NCI-H510A treated with DMSO at 0.1 percent for 48 hours (cell line): ENCODE measurements around the gene GOLGA3.
"Not testable (repeated sequence)": the region's sequence is repeated elsewhere in the genome, so short reads cannot be mapped to it uniquely, and the experiment has no call there.

ENCODE experiments used
- DNase-seq: peaks from one replicate; lab custom pipeline; 2025; lab: John Stamatoyannopoulos, UW

Gene GOLGA3

GRCh38 chr12:132842449-132843045 lies 13.9 kb upstream of the GOLGA3 start:
- DNase-seq = no peak

DNA sequence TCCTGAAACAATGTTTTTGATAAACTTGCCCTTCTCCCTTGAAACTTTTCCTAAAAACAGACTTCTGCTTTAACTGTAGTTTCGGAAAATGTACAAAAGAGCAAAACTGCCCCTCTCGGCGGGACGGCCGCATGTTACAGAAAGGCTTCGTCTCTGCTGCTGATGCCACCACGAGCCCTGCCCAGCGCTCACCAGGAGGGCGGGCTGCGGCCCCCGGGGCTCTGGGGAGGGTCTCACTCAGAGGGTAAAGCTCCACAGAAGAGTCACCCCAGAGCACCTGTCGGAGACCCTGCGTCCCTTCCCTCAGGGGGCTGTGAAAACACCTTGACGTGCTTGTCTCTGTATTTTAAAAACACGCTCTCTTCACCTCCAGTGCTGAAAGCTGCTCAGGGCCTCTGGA lies 12.5 kb upstream of the GOLGA3 start:
- no peak for DNase-seq

DNA sequence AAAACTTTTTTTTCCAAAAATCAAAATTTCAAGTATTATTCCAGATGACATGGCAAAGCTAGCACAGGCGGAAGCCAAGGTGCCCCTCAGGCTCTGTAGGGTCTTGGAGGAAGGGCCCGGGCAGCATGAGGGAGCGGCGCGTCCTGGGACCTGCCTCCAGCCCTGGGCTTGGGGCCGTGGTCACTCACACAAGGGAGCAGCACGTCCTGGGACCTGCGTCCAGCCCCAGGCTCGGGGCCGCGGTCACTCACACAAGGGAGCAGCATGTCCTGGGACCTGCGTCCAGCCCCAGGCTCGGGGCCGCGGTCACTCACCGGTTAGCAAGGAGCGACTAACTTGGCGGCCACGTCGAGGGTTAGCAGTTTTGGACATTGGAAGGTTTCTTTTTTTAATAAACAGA lies 11.9 kb upstream of the GOLGA3 start:
- no peak for DNase-seq

DNA sequence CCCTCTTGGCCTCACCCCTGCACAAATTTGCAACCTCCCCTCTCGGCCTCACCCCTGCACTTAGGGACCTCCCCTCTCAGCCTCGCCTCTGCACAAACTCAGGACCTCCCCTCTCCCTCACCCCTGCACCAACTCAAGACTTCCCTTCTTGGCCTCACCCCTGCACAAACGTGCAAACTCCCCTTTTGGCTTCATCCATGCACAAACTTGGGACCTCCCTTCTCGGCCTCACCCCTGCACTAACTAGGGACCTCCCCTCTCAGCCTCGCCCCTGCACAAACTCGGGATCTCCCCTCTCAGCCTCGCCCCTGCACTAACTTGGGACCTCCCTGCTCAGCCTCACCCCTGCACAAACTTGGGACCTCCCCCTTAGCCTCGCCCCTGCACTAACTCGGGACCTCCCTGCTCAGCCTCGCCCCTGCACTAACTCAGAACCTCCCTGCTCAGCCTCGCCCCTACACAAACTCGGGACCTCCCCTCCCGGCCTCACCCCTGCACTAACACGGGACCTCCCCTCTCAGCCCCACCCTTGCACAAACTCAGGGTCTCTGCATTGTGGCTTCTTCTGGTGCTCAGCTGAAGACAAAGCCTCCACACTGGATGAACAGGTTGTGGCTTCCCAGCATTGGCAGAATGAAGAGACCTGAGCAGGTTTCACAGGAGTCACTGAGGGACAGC lies 11.0 kb upstream of the GOLGA3 start:
- DNase-seq = no peak

DNA sequence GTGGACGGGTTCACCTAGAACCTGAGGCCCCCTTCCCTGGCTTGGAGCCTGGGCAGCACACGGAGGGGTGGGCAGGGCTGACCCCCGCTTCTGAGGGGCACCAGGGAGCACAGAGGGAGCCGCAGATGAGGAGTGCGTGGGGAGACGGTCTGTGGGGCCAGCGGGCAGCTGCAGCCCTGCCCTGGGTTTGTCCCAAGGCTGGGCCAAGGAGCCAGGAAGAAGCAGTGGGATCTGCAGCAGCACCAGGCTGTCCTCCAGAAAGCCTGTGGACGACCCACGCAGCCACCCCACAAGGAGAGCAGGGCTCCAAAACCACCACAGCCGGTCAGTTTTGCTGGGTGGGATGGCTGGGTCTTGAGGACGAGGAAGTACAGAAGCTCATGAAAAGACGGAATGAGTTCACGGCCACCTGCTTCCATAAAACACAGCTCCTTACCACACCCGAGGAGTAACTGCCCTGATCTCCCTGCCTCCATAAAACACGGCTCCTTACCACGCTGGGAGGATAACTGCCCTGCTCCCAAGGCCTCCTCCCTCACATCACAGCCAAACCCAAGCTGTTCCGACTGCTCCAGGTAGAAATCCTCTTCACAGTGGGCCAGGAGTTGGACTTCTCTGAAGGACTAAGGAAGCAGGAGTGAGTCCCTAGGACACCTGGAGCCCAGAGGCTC lies 9.9 kb upstream of the GOLGA3 start:
- no peak for DNase-seq

DNA sequence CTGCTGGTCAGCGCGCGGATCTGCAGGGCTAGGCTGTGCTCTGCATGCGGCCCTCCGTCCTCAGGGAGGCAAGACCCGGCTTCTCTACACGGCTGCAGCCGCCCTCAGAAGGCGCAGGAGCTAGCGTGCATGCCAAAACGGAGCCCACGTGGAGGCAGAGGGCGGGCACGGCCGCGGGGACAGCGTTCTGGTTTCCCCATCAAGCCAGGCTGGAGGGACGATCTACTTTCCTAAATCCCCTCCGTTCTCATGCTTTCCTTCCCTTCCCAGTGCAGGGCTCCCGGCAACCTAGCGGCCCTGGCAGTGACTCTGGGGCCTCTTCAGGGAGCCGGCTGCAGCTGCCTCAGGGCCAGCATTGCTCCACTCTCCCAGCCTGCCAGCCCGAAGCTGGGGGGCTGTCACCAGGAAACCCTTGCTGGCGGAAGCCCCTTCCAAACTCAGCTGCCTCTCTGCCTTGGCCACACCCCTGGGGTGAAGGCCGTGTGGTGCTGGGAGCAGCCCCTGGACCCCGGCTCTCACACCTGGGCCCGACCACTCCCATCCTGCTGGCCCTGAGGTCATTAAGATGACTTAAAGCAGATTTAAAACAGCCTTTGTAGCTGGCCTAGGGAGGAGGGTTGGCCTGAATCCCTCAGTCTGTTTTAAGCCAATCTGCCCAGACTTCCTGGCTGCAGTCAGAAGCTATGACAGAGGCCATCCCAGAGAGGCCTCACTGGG lies 9.2 kb upstream of the GOLGA3 start:
- DNase-seq = no peak

DNA sequence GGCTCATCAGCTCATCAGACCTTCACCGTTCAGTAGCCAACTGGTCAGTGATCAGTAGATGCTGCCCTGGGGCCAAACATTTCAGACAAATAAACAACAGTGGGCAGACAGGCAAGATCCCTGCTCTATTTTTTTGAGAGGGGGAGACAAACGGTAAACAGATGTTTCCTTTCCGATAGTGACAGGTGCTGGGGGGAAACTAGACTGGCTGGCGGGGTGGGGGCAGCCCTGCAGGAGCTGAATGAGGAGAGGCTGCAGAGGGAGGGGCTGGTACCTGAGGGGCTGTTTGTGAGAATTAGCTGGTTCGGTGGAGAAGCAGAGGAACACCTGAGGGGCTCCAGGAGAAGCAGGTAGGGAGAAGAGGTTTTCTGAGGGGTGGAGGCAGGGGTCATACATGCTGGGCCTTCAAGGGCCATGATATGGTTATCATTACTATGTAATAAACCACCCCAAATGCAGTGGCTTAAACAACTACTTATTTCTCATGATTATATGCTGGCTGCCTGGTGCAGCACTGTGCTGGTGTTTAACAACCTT lies 8.2 kb upstream of the GOLGA3 start:
- DNase-seq = no peak

GRCh38 chr12:132836230-132836629 lies 7.6 kb upstream of the GOLGA3 start:
- not testable (repeated sequence) for DNase-seq

- no peak for DNase-seq
Measured at GRCh38 chr12:132835076-132836025, 6.7 kb upstream of the GOLGA3 start.

DNA sequence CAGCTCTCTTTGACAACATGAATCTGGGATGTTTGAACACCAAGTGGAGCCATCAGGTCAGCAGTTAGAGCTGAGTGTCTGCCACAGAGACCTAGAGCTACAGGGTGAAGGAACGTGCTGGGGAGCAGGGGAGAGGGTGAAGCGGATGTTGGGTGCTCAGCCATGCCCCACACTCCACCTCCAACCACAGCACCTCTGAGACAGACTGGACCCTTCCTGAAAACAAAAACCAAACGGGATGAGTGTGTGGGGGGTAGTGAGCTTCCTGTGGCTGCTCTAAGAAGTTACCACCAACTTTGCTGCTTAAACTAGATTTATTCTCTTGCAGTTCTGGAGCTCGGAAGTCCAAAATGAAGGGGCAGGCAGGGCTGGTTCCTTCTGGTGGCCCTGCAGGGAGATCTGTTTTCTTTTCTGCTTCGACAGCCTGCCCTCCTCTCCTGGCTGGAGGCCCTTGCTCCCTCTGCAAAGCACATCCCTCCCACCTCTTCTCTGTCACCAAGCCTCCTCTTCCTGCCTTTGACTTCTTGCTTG lies 5.6 kb upstream of the GOLGA3 start:
- DNase-seq = no peak

GRCh38 chr12:132833341-132833740 lies 4.7 kb upstream of the GOLGA3 start:
- no peak for DNase-seq

- DNase-seq = no peak
Measured at GRCh38 chr12:132831771-132832170, 3.1 kb upstream of the GOLGA3 start.

- DNase-seq = no peak
Measured at GRCh38 chr12:132827763-132828703, 636 bp downstream of the GOLGA3 start.

DNA sequence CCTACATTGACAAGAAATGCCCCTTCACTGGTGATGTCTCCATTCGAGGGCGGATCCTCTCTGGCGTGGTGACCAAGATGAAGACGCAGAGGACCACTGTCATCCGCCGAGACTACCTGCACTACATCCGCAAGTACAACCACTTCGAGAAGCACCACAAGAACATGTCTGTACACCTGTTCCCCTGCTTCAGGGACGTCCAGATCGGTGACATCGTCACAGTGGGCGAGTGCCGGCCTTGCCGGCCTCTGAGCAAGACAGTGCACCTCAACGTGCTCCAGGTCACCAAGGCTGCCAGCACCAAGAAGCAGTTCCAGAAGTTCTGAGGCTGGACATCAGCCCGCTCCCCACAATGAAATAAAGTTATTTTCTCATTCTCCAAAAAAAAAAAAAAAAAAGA lies 2.8 kb downstream of the GOLGA3 start:
- no peak for DNase-seq

DNA sequence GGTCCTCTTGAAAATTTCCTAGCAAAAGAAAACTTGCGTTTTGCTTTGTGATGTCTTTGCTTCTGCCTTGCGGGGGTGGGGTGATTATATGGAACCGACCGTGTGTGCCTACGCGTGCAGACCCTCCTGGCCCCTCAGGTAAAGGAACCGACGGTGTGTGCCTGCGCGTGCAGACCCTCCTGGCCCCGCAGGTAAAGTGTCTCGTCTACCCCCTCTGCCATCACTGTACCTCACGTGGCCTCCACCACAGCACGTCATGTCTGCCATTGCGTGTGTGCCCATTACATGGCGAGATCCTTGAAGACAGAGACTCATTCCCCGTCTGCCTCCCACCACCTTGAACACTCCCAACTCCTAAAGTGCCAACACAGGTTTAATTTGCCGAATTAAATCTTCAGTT lies 3.6 kb downstream of the GOLGA3 start:
- no peak for DNase-seq

DNA sequence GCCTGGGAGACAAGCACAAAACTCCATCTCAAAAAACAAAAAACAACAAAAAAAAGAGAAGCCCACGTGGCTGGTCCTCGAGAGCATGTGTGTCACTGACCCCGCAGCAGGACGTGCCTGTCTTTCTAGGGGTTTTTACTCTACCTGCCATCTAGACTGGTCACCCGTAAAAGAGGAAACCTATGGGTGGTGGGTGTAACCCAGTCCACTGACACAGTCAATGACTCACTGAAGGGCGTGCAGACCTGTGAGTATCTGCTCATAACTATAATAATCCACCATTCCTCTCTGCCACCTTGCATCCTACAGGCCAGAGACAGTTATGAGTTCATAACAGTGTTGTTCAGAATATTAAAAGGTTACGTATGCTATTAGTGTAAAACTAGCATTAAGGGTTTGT lies 4.6 kb downstream of the GOLGA3 start:
- no peak for DNase-seq

GRCh38 chr12:132818562-132818961 lies 10.1 kb downstream of the GOLGA3 start:
- DNase-seq = no peak

DNA sequence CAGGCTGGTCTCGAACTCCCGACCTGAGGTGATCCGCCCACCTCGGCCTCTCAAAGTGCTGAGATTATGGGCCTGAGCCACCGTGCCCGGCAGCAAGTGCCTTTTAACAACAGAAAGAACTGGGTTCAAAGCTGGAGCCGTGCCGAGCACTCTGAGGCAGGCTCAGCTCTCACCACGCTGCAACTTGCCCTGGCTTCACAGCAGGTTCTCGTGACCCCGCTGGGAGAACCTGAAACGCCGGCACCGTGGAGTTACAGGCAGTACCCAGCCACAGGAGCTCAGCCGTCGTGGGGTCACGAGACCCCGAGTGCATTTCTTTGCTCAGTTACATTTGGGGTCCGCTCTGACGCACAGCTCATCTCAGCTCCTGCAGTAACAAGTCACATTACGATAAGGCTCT lies 14.4 kb downstream of the GOLGA3 start:
- no peak for DNase-seq

- no peak for DNase-seq
Measured at GRCh38 chr12:132813443-132813842, 15.2 kb downstream of the GOLGA3 start.
